ENCODE measurements around the gene CYP3A7. TPM values are rescaled to one million over a fixed set of nuclear protein-coding genes. Genes with fewer than 3 reads are reported as not detected.

Gene CYP3A7
- total and polyA plus RNA-seq, 2 of the 13 experiments (the other 11 are each of a cell fraction or from before 2014, with no cell fraction given): 5.8 to 6.4 TPM

DNA sequence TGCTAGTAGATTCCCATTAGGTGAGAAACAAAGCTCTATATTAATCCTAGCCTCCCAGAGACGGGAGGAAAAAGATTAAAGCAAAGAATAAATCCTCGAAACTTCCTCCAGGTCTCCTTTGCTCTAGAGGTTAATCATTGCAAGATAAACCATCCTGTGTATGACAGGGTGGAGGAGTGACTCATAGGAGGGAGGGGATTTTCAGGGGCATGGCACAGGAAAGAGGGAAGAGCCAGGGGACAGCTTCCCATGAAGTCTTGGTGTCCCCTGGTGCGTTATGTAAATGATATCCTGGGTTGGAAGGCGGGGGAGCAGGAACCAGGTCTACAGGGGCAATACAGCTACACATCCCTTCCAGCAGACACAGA, 56.0 kb downstream of the CYP3A7 start (continued):
- no peak for TF ChIP-seq PHF5A (CRISPR knock-in tag; IDR thresholded peaks at IDR 0.05; ENCODE audit: low read depth, unreplicated experiment)
- no peak for TF ChIP-seq KDM4B (CRISPR knock-in tag; IDR thresholded peaks at IDR 0.05)
- no peak; the same call in 1 of the 2 replicates for TF ChIP-seq NR2F6 (IDR thresholded peaks at IDR 0.05)
- TF ChIP-seq NR2F6 (CRISPR knock-in tag; IDR thresholded peaks at IDR 0.05): peak; percentile 54; the same call in 1 of the 2 replicates
- TF ChIP-seq ZC3H4 (CRISPR knock-in tag; IDR thresholded peaks at IDR 0.05; ENCODE audit: borderline replicate concordance): no peak
- TF ChIP-seq NONO (IDR thresholded peaks at IDR 0.05): no peak
- no peak for TF ChIP-seq NONO (CRISPR knock-in tag; conservative IDR thresholded peaks at IDR 0.05)
- TF ChIP-seq FOXK1 (CRISPR knock-in tag; IDR thresholded peaks at IDR 0.05; ENCODE audit: borderline replicate concordance, low read depth): no peak
- TF ChIP-seq ZNF558 (CRISPR knock-in tag; IDR thresholded peaks at IDR 0.05; ENCODE audit: borderline replicate concordance): no peak
- TF ChIP-seq ZFP36L1 (CRISPR knock-in tag; IDR thresholded peaks at IDR 0.05): no peak
- TF ChIP-seq ATF7 (IDR thresholded peaks at IDR 0.05): no peak
- TF ChIP-seq ATF7 (CRISPR knock-in tag; IDR thresholded peaks at IDR 0.05): no peak
- TF ChIP-seq USF2 (IDR thresholded peaks at IDR 0.05; ENCODE audit: low read depth, low read length): no peak
- no peak for TF ChIP-seq USF2 (CRISPR knock-in tag; IDR thresholded peaks at IDR 0.05; ENCODE audit: borderline replicate concordance)
- TF ChIP-seq ZNF850 (CRISPR knock-in tag; conservative IDR thresholded peaks at IDR 0.05): no peak
- TF ChIP-seq THAP11 (CRISPR knock-in tag; IDR thresholded peaks at IDR 0.05): peak; percentile 31; the same call in 1 of the 2 replicates
- no peak for TF ChIP-seq ZSCAN22 (CRISPR knock-in tag; IDR thresholded peaks at IDR 0.05)
- TF ChIP-seq REXO4 (CRISPR knock-in tag; IDR thresholded peaks at IDR 0.05; ENCODE audit: borderline replicate concordance): no peak
- no peak for TF ChIP-seq ZNF660 (CRISPR knock-in tag; IDR thresholded peaks at IDR 0.05; ENCODE audit: borderline replicate concordance, low read depth)
- TF ChIP-seq TAF15 (IDR thresholded peaks at IDR 0.05; ENCODE audit: low read depth, low read length, poor library complexity, severe bottlenecking): no peak
- TF ChIP-seq, protein P1, sequence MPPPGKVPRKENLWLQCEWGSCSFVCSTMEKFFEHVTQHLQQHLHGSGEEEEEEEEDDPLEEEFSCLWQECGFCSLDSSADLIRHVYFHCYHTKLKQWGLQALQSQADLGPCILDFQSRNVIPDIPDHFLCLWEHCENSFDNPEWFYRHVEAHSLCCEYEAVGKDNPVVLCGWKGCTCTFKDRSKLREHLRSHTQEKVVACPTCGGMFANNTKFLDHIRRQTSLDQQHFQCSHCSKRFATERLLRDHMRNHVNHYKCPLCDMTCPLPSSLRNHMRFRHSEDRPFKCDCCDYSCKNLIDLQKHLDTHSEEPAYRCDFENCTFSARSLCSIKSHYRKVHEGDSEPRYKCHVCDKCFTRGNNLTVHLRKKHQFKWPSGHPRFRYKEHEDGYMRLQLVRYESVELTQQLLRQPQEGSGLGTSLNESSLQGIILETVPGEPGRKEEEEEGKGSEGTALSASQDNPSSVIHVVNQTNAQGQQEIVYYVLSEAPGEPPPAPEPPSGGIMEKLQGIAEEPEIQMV (CRISPR knock-in tag; IDR thresholded peaks at IDR 0.05; ENCODE audit: low read depth): no peak
- peak; percentile 64 for TF ChIP-seq TEAD3 (CRISPR knock-in tag; optimal IDR thresholded peaks at IDR 0.05; ENCODE audit: borderline replicate concordance)
- no peak for TF ChIP-seq ONECUT2 (CRISPR knock-in tag; IDR thresholded peaks at IDR 0.05)
- TF ChIP-seq YY1 (IDR thresholded peaks at IDR 0.05; ENCODE audit: insufficient read depth, insufficient replicate concordance, low read depth, low read length): no peak
- TF ChIP-seq KAT7 (CRISPR knock-in tag; IDR thresholded peaks at IDR 0.05; ENCODE audit: borderline replicate concordance): 0 out of 2 replicates have a peak, but pooled peaks have one; percentile 26
